Measurements from ENCODE around the gene CWC25. TPM values are rescaled to one million over a fixed set of nuclear protein-coding genes. Genes with fewer than 3 reads are reported as not detected.

CWC25 gene
- total RNA-seq, 3 donors from 2014 or later = 21.7 to 26.5 (median 25.6) TPM

GRCh38 chr17:38800237-38800760 lies 24.8 kb downstream of the CWC25 start:
- intact Hi-C loops (cut with DNase I, micrococcal nuclease) = no loop called here
- Histone ChIP-seq H3K4me1 (ENCODE audit: low read depth) (peaks cover 31% of the 10 kb centered on the region), H3K9me3 (no peaks in the 10 kb centered on the region), H3K36me3 (ENCODE audit: low read depth) (peaks cover 6% of the 10 kb centered on the region), H3K4me3 (peak overlapping the region; percentile 67)
- DNase-seq (no peak), ATAC-seq (no peak)
- no peak for TF ChIP-seq CTCF (IDR thresholded peaks at IDR 0.05)

- H3K9me3 ChIP-seq = no peaks in the 10 kb centered on the region
- H3K4me1 ChIP-seq (ENCODE audit: low read depth) = peaks cover 31% of the 10 kb centered on the region
- peak; percentile 94 for ATAC-seq
- peak; percentile 95 to 97 (median 95) for DNase-seq
- TF ChIP-seq CTCF (IDR thresholded peaks at IDR 0.05) = no peak
- intact Hi-C loops (cut with DNase I, micrococcal nuclease) = no loop called here
- H3K36me3 ChIP-seq (ENCODE audit: low read depth) = peaks cover under 1% of the 10 kb centered on the region
- peak within 1 kb of the TSS; percentile 67 for H3K4me3 ChIP-seq
These were observed 25.5 kb downstream of the CWC25 start, which contains the start of gene PIP4K2B for GRCh38 chr17:38799501-38800236. Gene PIP4K2B, minus strand, starts transcription at chr17:38799556. Its CDS starts 132 bp downstream, at chr17:38799424.

- intact Hi-C loops (cut with DNase I, micrococcal nuclease) = no loop called here
- peak; percentile 51 to 77 (median 71) for DNase-seq
- ATAC-seq = peak; percentile 45
- H3K4me1 ChIP-seq (ENCODE audit: low read depth) = peaks cover 31% of the 10 kb centered on the region
- peak overlapping the region; percentile 67 for H3K4me3 ChIP-seq
- peaks cover 2% of the 10 kb centered on the region for H3K36me3 ChIP-seq (ENCODE audit: low read depth)
- H3K9me3 ChIP-seq = no peaks in the 10 kb centered on the region
- TF ChIP-seq CTCF (IDR thresholded peaks at IDR 0.05) = no peak
These were observed 26.3 kb downstream of the CWC25 start for GRCh38 chr17:38798614-38799500.

- Histone ChIP-seq H3K4me3 (no peak overlapping the region), H3K4me1 (ENCODE audit: low read depth) (peaks cover 31% of the 10 kb centered on the region), H3K36me3 (ENCODE audit: low read depth) (peaks cover 2% of the 10 kb centered on the region), H3K9me3 (no peaks in the 10 kb centered on the region)
- intact Hi-C loops (cut with DNase I, micrococcal nuclease) = no loop called here
- no peak for TF ChIP-seq CTCF (IDR thresholded peaks at IDR 0.05)
- no peak for ATAC-seq
- DNase-seq = no peak
These were observed 27.3 kb downstream of the CWC25 start for GRCh38 chr17:38797828-38798227.

GRCh38 chr17:38797158-38797490 lies 28.0 kb downstream of the CWC25 start:
- Histone ChIP-seq H3K36me3 (ENCODE audit: low read depth) (peaks cover 2% of the 10 kb centered on the region), H3K4me1 (ENCODE audit: low read depth) (peaks cover 31% of the 10 kb centered on the region), H3K9me3 (no peaks in the 10 kb centered on the region), H3K4me3 (no peak overlapping the region)
- intact Hi-C loops (cut with DNase I, micrococcal nuclease) = no loop called here
- TF ChIP-seq CTCF (IDR thresholded peaks at IDR 0.05) = no peak
- ATAC-seq (no peak), DNase-seq (no peak)
